Activated CD8-positive, alpha-beta memory T cell treated with anti-CD3 and anti-CD28 coated beads, Interleukin-2, amount 50 U/mL, for 24 hours (primary cell): ENCODE data around the gene MPRIP.
"Not testable (repeated sequence)": the region's sequence is repeated elsewhere in the genome, so short reads cannot be mapped to it uniquely, and the experiment has no call there.

Experiments used
- DNase-seq: peaks from one replicate; pipeline ENCODE4 v3.0.0-alpha.2; 2020; ENCODE audit errors: extremely low read depth

Gene MPRIP

GRCh38 chr17:17184985-17185757 is 142.9 kb downstream of the MPRIP start:
- DNase-seq, result not testable (repeated sequence)

GRCh38 chr17:17186051-17186450 is 143.8 kb downstream of the MPRIP start:
- peak; percentile 15 for DNase-seq

GRCh38 chr17:17186551-17187505 is 144.6 kb downstream of the MPRIP start:
- DNase-seq, result no peak

GRCh38 chr17:17188586-17188985 is 146.3 kb downstream of the MPRIP start:
- no peak for DNase-seq

- no peak for DNase-seq
Measured at GRCh38 chr17:17189559-17189958, 147.3 kb downstream of the MPRIP start.

- DNase-seq, result no peak
Measured at GRCh38 chr17:17190188-17190587, 147.9 kb downstream of the MPRIP start.

- no peak for DNase-seq
Measured at GRCh38 chr17:17191346-17191792, 149.1 kb downstream of the MPRIP start.

GRCh38 chr17:17191961-17192381 is 149.7 kb downstream of the MPRIP start:
- no peak for DNase-seq

GRCh38 chr17:17195466-17195865 is 153.2 kb downstream of the MPRIP start:
- not testable (repeated sequence) for DNase-seq

- no peak for DNase-seq
Measured at GRCh38 chr17:17196776-17197175, 154.5 kb downstream of the MPRIP start.

- no peak for DNase-seq
Measured at GRCh38 chr17:17198281-17198680, 156.0 kb downstream of the MPRIP start.

GRCh38 chr17:17200311-17200710 is 158.1 kb downstream of the MPRIP start:
- DNase-seq, result no peak

GRCh38 chr17:17200831-17201230 is 158.6 kb downstream of the MPRIP start:
- DNase-seq, result no peak

- DNase-seq, result no peak
Measured at GRCh38 chr17:17201271-17201670, 159.0 kb downstream of the MPRIP start.

GRCh38 chr17:17201907-17202306 is 159.7 kb downstream of the MPRIP start:
- DNase-seq, result no peak

GRCh38 chr17:17203173-17203730 is 161.0 kb downstream of the MPRIP start:
- DNase-seq, result no peak

GRCh38 chr17:17204041-17204591 is 161.9 kb downstream of the MPRIP start:
- DNase-seq, result no peak

GRCh38 chr17:17204635-17205231 is 162.5 kb downstream of the MPRIP start:
- no peak for DNase-seq

GRCh38 chr17:17205368-17206123 is 163.3 kb downstream of the MPRIP start:
- DNase-seq, result peak; percentile 20

GRCh38 chr17:17206124-17206912 is 164.1 kb downstream of the MPRIP start, which contains the start of gene PLD6:
Gene PLD6, minus strand, starts transcription at chr17:17206333. Its CDS starts 47 bp downstream, at chr17:17206286.
- DNase-seq, result peak; percentile 66
